ENCODE results near the gene PARPBP. TPM values are rescaled to one million over a fixed set of nuclear protein-coding genes. Genes with fewer than 3 reads are reported as not detected.

PARPBP gene
- total RNA-seq, 1 experiment from 2014 or later: 14.3 TPM

- intact Hi-C loops (cut with micrococcal nuclease; ENCODE audit: unreplicated experiment): loop anchor here (10.0 kb wide), 1 partner anchor 58 kb away; no protein-coding TSS in a partner anchor
- ATAC-seq: no peak
- in situ Hi-C loops (cut with HindIII; ENCODE audit: low pct_unique_long_range_greater_than_20kb, low sequenced_read_pairs): no loop called here
- H3K9me3 ChIP-seq (ENCODE audit: control insufficient read depth, insufficient read depth, low read depth, low read length): no peaks in the 10 kb centered on the region
- TF ChIP-seq SIN3A (IDR thresholded peaks at IDR 0.05; ENCODE audit: borderline replicate concordance, insufficient read depth, low read depth, low read length) (no peak), CTCF (IDR thresholded peaks at IDR 0.05) (no peak), REST (IDR thresholded peaks at IDR 0.05; ENCODE audit: insufficient read depth in 1 of 2, low read depth in 2 of 2, low read length in 1 of 2) (no peak), POLR2AphosphoS5 (IDR thresholded peaks at IDR 0.05; ENCODE audit: low read depth, low read length) (no peak), TCF7L2 (IDR thresholded peaks at IDR 0.05; ENCODE audit: low read depth, low read length) (no peak)
- no peak overlapping the region for H3K4me3 ChIP-seq (ENCODE audit: low read depth in 2 of 2, low read length in 2 of 2)
- no peak for DNase-seq (ENCODE audit: low read depth, low spot score)
- no peaks in the 10 kb centered on the region for H3K36me3 ChIP-seq (ENCODE audit: control insufficient read depth, insufficient read depth, low read length)
- no TSS peak for BruUV-seq (replicated peaks)
- H3K4me1 ChIP-seq (ENCODE audit: control insufficient read depth, insufficient read depth, low read length): no peaks in the 10 kb centered on the region
- H3K27ac ChIP-seq (ENCODE audit: low read length): no peak overlapping the region
- no peaks in the 10 kb centered on the region for H3K27me3 ChIP-seq (ENCODE audit: control insufficient read depth, insufficient read depth, low read length)
- CTCF ChIA-PET: interaction anchor here (0.6 kb wide), 1 partner anchor 121 kb away, joined by 4 read pairs; no protein-coding TSS in a partner anchor
- POLR2A ChIA-PET: no interaction called here
Observed at GRCh38 chr12:102202556-102202955, 82.6 kb downstream of the PARPBP start.

- no TSS peak for BruUV-seq (replicated peaks)
- ChIA-PET POLR2A (no interaction called here), CTCF (no interaction called here)
- H3K27me3 ChIP-seq (ENCODE audit: control insufficient read depth, insufficient read depth, low read length): no peaks in the 10 kb centered on the region
- H3K4me1 ChIP-seq (ENCODE audit: control insufficient read depth, insufficient read depth, low read length): no peaks in the 10 kb centered on the region
- intact Hi-C loops (cut with micrococcal nuclease; ENCODE audit: unreplicated experiment): loop anchor here (10.0 kb wide), 1 partner anchor 59 kb away; no protein-coding TSS in a partner anchor
- H3K36me3 ChIP-seq (ENCODE audit: control insufficient read depth, insufficient read depth, low read length): no peaks in the 10 kb centered on the region
- H3K4me3 ChIP-seq (ENCODE audit: low read depth in 2 of 2, low read length in 2 of 2): no peak overlapping the region
- ATAC-seq (no peak), DNase-seq (ENCODE audit: low read depth, low spot score) (no peak)
- in situ Hi-C loops (cut with HindIII; ENCODE audit: low pct_unique_long_range_greater_than_20kb, low sequenced_read_pairs): no loop called here
- no peak overlapping the region for H3K27ac ChIP-seq (ENCODE audit: low read length)
- TF ChIP-seq POLR2AphosphoS5 (IDR thresholded peaks at IDR 0.05; ENCODE audit: low read depth, low read length) (no peak), REST (IDR thresholded peaks at IDR 0.05; ENCODE audit: insufficient read depth in 1 of 2, low read depth in 2 of 2, low read length in 1 of 2) (no peak), TCF7L2 (IDR thresholded peaks at IDR 0.05; ENCODE audit: low read depth, low read length) (no peak), CTCF (IDR thresholded peaks at IDR 0.05) (no peak), SIN3A (IDR thresholded peaks at IDR 0.05; ENCODE audit: borderline replicate concordance, insufficient read depth, low read depth, low read length) (no peak)
- no peaks in the 10 kb centered on the region for H3K9me3 ChIP-seq (ENCODE audit: control insufficient read depth, insufficient read depth, low read depth, low read length)
Observed at GRCh38 chr12:102204025-102204424, 84.0 kb downstream of the PARPBP start.

All from Panc1 (cell line).